ENCODE data around the gene GUSB.

GUSB gene

DNA sequence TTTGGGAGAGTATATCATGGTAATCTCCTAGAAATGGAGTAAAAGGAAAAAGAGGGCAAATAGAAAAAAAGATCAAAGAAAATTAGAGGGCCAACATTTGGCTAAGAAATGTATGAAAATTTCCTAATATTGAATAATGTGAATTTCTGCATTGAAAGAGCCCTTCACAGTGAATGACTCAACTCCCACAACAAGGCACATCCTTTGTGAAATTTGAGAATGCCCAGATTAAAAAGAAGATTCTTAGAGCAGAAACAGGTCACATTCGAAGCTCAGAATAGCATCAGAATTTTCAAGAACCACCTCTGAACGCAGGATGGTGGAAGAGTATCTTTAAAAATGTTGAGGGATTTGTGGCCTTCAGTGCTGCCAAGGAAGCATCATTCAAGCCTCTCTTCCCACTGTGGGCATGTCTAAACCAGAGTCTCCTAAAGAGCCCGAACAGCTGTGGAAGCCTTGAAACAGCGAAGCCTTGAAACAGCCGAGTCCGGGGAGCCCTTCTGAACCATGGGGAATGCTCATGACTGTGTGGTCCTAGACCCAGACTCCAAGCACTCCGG lies 43.6 kb downstream of the GUSB start:
- no peak for TF ChIP-seq EZH2phosphoT487 (IDR thresholded peaks at IDR 0.05; ENCODE audit: borderline replicate concordance, low read length)
- TF ChIP-seq, protein P1, sequence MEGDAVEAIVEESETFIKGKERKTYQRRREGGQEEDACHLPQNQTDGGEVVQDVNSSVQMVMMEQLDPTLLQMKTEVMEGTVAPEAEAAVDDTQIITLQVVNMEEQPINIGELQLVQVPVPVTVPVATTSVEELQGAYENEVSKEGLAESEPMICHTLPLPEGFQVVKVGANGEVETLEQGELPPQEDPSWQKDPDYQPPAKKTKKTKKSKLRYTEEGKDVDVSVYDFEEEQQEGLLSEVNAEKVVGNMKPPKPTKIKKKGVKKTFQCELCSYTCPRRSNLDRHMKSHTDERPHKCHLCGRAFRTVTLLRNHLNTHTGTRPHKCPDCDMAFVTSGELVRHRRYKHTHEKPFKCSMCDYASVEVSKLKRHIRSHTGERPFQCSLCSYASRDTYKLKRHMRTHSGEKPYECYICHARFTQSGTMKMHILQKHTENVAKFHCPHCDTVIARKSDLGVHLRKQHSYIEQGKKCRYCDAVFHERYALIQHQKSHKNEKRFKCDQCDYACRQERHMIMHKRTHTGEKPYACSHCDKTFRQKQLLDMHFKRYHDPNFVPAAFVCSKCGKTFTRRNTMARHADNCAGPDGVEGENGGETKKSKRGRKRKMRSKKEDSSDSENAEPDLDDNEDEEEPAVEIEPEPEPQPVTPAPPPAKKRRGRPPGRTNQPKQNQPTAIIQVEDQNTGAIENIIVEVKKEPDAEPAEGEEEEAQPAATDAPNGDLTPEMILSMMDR (IDR thresholded peaks at IDR 0.05; ENCODE audit: low read depth, low read length, poor library complexity, severe bottlenecking), result no peak
- H4K20me1 ChIP-seq (ENCODE audit: control insufficient read depth, insufficient read depth, low read depth, low read length), result peaks cover 8% of the 10 kb centered on the region; the same call in 1 of the 2 replicates

DNA sequence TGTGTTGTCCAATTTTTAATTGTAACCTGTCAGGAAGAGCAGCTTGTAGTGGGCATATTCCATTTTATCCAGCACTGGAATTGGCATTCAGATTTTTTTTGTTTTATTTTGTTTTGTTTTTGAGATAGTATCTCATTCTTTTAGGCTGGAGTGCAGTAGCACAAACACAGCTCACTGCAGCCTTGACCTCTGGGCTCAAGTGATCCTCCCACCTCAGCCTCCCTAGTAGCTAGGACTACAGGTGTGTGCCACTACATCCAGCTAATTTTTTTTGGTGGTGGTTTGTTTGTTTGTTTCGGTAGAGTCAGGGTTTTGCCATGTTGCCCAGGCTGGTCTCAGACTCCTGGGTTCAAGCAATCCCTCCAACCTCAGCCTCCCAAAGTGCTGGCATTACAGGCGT lies 44.7 kb downstream of the GUSB start:
- Histone ChIP-seq H3K4me2 (ENCODE audit: low read length) (no peak overlapping the region), H4K20me1 (ENCODE audit: control insufficient read depth, insufficient read depth, low read depth, low read length) (peaks cover 12% of the 10 kb centered on the region; the same call in 1 of the 2 replicates), H3F3A (ENCODE audit: control insufficient read depth, insufficient read depth) (peaks cover 3% of the 10 kb centered on the region; the same call in 1 of the 2 replicates), H3K79me2 (ENCODE audit: control insufficient read depth, low read length) (peaks cover 86% of the 10 kb centered on the region), H3K4me1 (ENCODE audit: control insufficient read depth, low read length) (no peaks in the 10 kb centered on the region), H3K4me3 (ENCODE audit: low read length) (no peak overlapping the region), H3K9me2 (replicated peaks; ENCODE audit: control insufficient read depth, low read length) (no peaks in the 10 kb centered on the region), H3K27ac (ENCODE audit: low read depth, low read length) (no peak overlapping the region), H3K36me3 (ENCODE audit: control insufficient read depth, low read length) (peaks cover 25% of the 10 kb centered on the region), H3K9me3 (ENCODE audit: control insufficient read depth, insufficient read depth, low read length) (no peaks in the 10 kb centered on the region), H3K27me3 (ENCODE audit: control insufficient read depth, low read length) (no peaks in the 10 kb centered on the region)
- no peak for TF ChIP-seq EZH2phosphoT487 (IDR thresholded peaks at IDR 0.05; ENCODE audit: borderline replicate concordance, low read length)
- TF ChIP-seq, protein P1 (IDR thresholded peaks at IDR 0.05; ENCODE audit: low read depth, low read length, poor library complexity, severe bottlenecking), result no peak

More for the DNA sequence above, 43.6 kb downstream of the GUSB start:
- peaks cover 25% of the 10 kb centered on the region for H3K36me3 ChIP-seq (ENCODE audit: control insufficient read depth, low read length)
- no peaks in the 10 kb centered on the region for H3K27me3 ChIP-seq (ENCODE audit: control insufficient read depth, low read length)
- H3K9me3 ChIP-seq (ENCODE audit: control insufficient read depth, insufficient read depth, low read length), result no peaks in the 10 kb centered on the region
- H3K4me1 ChIP-seq (ENCODE audit: control insufficient read depth, low read length), result no peaks in the 10 kb centered on the region
- no peak overlapping the region for H3K4me3 ChIP-seq (ENCODE audit: low read length)
- peaks cover 3% of the 10 kb centered on the region; the same call in 1 of the 2 replicates for H3F3A ChIP-seq (ENCODE audit: control insufficient read depth, insufficient read depth)
- no peak overlapping the region for H3K27ac ChIP-seq (ENCODE audit: low read depth, low read length)
- no peaks in the 10 kb centered on the region for H3K9me2 ChIP-seq (replicated peaks; ENCODE audit: control insufficient read depth, low read length)
- peaks cover 75% of the 10 kb centered on the region for H3K79me2 ChIP-seq (ENCODE audit: control insufficient read depth, low read length)
- no peak overlapping the region for H3K4me2 ChIP-seq (ENCODE audit: low read length)

DNA sequence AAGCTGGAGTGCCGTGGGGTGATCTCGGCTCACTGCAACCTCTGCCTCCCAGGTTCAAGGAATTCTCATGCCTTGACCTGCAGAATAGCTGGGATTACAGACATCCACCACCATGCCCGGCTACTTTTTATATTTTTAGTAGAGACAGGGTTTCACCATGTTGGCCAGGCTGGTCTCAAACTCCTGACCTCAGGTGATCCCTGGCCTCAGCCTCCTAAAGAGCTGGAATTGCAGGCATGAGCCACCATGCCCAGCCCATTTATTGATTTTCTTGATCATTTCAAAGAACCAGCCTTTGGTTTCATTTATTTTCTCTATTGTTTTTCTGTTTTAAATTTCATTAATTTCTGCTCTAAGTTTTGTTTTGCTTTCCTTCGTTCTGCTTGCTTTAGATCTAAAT lies 50.3 kb downstream of the GUSB start:
- Histone ChIP-seq H4K20me1 (ENCODE audit: control insufficient read depth, insufficient read depth, low read depth, low read length) (peaks cover 6% of the 10 kb centered on the region; the same call in 1 of the 2 replicates), H3K9me2 (replicated peaks; ENCODE audit: control insufficient read depth, low read length) (no peaks in the 10 kb centered on the region), H3K9me3 (ENCODE audit: control insufficient read depth, insufficient read depth, low read length) (no peaks in the 10 kb centered on the region), H3K4me2 (ENCODE audit: low read length) (no peak overlapping the region), H3K27me3 (ENCODE audit: control insufficient read depth, low read length) (no peaks in the 10 kb centered on the region), H3K36me3 (ENCODE audit: control insufficient read depth, low read length) (0 out of 2 replicates have a peak, but pooled peaks cover 2% of the 10 kb centered on the region), H3K4me1 (ENCODE audit: control insufficient read depth, low read length) (no peaks in the 10 kb centered on the region), H3K4me3 (ENCODE audit: low read length) (no peak overlapping the region), H3K79me2 (ENCODE audit: control insufficient read depth, low read length) (peaks cover 94% of the 10 kb centered on the region), H3K27ac (ENCODE audit: low read depth, low read length) (no peak overlapping the region), H3F3A (ENCODE audit: control insufficient read depth, insufficient read depth) (no peaks in the 10 kb centered on the region)
- TF ChIP-seq EZH2phosphoT487 (IDR thresholded peaks at IDR 0.05; ENCODE audit: borderline replicate concordance, low read length), result no peak
- TF ChIP-seq, protein P1 (IDR thresholded peaks at IDR 0.05; ENCODE audit: low read depth, low read length, poor library complexity, severe bottlenecking), result no peak
